Right lobe of liver (tissue), 6 donors: ENCODE measurements around the gene TREX2. TPM values are rescaled to one million over a fixed set of nuclear protein-coding genes. Genes with fewer than 3 reads are reported as not detected.

Experiments used
- ATAC-seq, 4 donors: fragments of 200-7000 bp; cut with Tn5 transposase; one replicate each; pipeline ENCODE4 v1.9.1; 2020; ENCODE audit warnings: mild to moderate bottlenecking in 4 of 4, moderate library complexity in 4 of 4
- DNase-seq, 3 donors: peaks; one replicate each; pipeline ENCODE4 v3.0.0-alpha.2; 2020
- H3K27ac ChIP-seq, 3 donors: fragments of 200-600 bp; one replicate each; pipeline ENCODE4 v1.8.0; 2022
- H3K27me3 ChIP-seq, 2 donors: fragments of 200-600 bp; one replicate each; pipeline ENCODE4 v1.8.0; 2022
- H3K36me3 ChIP-seq, 4 donors: fragments of 200-600 bp; sonication (generic) in 1 of 4; one replicate each; pipeline versions ENCODE4 v1.5.1 to v1.8.0; 2017 to 2022; ENCODE audit warnings: control low read depth in 1 of 4
- H3K4me1 ChIP-seq, 4 donors: fragments of 200-600 bp; sonication (generic) in 1 of 4; one replicate each; pipeline versions ENCODE4 v1.5.1 to v1.8.0; 2017 to 2022; ENCODE audit warnings: control low read depth in 1 of 4
- H3K4me3 ChIP-seq, 3 donors: fragments of 200-600 bp; one replicate each; pipeline ENCODE4 v1.8.0; 2022
- H3K9me3 ChIP-seq, 4 donors: fragments of 200-600 bp; sonication (generic) in 1 of 4; one replicate each; pipeline versions ENCODE4 v1.5.1 to v1.8.0; 2017 to 2022; ENCODE audit warnings: control low read depth in 1 of 4
- CTCF ChIP-seq, 4 donors: fragments of 200-600 bp in 3 of 4; fragments of 450-650 bp in 1 of 4; IDR thresholded peaks; one replicate each; pipeline versions ENCODE4 v1.5.1 to v1.8.0; 2016 to 2022; ENCODE audit warnings: antibody characterized with exemption in 4 of 4, mild to moderate bottlenecking in 2 of 4
- POLR2A ChIP-seq: fragments of 450-650 bp; IDR thresholded peaks from one replicate; pipeline ENCODE4 v1.6.1; 2017; ENCODE audit warnings: antibody characterized with exemption, mild to moderate bottlenecking
- WGBS: methylation state at CpG from one replicate; pipeline ENCODE4 v1.1.6; 2018; ENCODE audit warnings: low coverage, low lambda C conversion rate; ENCODE audit not compliant: insufficient coverage; ENCODE audit errors: missing lambda C conversion rate; 5-methylcytosine and 5-hydroxymethylcytosine counted together
- intact Hi-C, 2 donors: fragments of 100-400 bp; cut with DNase I; formaldehyde crosslinking; loops; one replicate each; pipeline versions ENCODE4 v1.11.2 to v1.14.1; 2022
- total RNA-seq, 6 experiments: library from RNA; depleted of rRNA in 2 of 6; stranded (reverse); fragments of >200 nt in 2 of 6; fragmentation: NEBNext Ultra II Directional in 3 of 6; extraction: Animal tissue kit (Norgen Biotek cat#: 25700) in 3 of 6; gene quantifications; one replicate each; pipeline versions ENCODE4 v1.1.0 to v1.2.4, GENCODE V29; 2016 to 2023
- donor health status: DM: no; HTN: yes; CAD: no.
- donor health status: DM: no; HTN: no; CAD: no.
- donor health status: DM: no; HTN: no; CAD: no.
- donor health status: DM: no; HTN: yes; CAD: no.
- donor health status: DM: no; HTN: yes; CAD: no.

Gene TREX2
- total RNA-seq, 6 experiments from 2014 or later, result 0.18 to 0.46 (median 0.23) TPM; not detected in 2

GRCh38 chrX:153470411-153471363 is 24.8 kb upstream of the TREX2 start, which contains the start of gene HAUS7:
TSS of gene HAUS7 (minus strand) at chrX:153470576. CDS start at chrX:153470557, 19 bp downstream.
- Histone ChIP-seq H3K27me3 (no peaks in the 10 kb centered on the region), H3K9me3 (no peaks in the 10 kb centered on the region), H3K36me3 (no peaks in the 10 kb centered on the region), H3K27ac (no peak within 1 kb of the TSS), H3K4me1 (no peaks in the 10 kb centered on the region), H3K4me3 (peak within 1 kb of the TSS; percentile 57 to 67 (median 65))
- 36% methylated on average over 22 of the region's 70 CpGs for WGBS
- DNase-seq (peak; percentile 88 to 91 (median 89)), ATAC-seq (peak; percentile 91 to 93 (median 92))
- intact Hi-C loops, result no loop called here
- TF ChIP-seq POLR2A, result peak; percentile 27
- TF ChIP-seq CTCF (IDR thresholded peaks at IDR 0.05), result peak; percentile 57 to 62 (median 58)

- ATAC-seq, result peak; percentile 9 to 32 (median 24)
- no peak for TF ChIP-seq CTCF (IDR thresholded peaks at IDR 0.05)
- no peak for TF ChIP-seq POLR2A
- peak overlapping the region; percentile 57 to 67 (median 65) for H3K4me3 ChIP-seq
These were observed 24.1 kb upstream of the TREX2 start for GRCh38 chrX:153469811-153470410.

DNA sequence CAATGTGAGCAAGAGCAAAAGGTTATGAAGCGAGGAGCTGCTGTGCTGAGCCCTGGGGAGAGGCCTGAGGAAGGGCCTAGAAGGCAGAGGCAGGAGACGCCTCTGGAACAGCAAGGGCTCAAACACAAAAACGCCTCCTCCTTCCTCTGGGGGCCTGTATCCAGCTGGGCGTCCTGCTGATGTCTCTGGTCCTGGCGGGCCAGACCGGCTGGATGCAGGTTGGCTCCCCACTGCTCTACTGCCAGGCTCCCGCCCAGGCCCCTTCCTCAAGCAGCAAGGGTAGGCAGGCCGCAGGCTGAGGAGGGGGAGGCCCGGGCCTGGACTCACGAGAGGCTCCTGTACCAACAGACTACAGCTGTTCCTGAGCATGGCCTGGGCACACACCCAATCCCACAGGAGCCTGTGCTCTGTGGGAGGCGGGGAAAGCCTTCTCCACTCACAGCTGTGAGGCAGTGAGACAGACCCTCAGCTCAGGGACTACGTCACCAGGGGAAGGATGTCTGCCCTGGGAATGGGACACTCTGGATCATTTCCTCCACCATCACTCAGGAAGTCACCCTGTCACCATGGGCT is 22.2 kb upstream of the TREX2 start:
- intact Hi-C loops, result no loop called here
- H3K36me3 ChIP-seq, result no peaks in the 10 kb centered on the region
- no peak overlapping the region for H3K4me3 ChIP-seq
- TF ChIP-seq CTCF (IDR thresholded peaks at IDR 0.05) (no peak), POLR2A (no peak)
- ATAC-seq, result no peak
- no peak overlapping the region for H3K27ac ChIP-seq
- H3K9me3 ChIP-seq, result no peaks in the 10 kb centered on the region
- no peak for DNase-seq
- H3K27me3 ChIP-seq, result no peaks in the 10 kb centered on the region
- H3K4me1 ChIP-seq, result no peaks in the 10 kb centered on the region
- WGBS, result 40% methylated on average over 1 of the region's 12 CpGs

More at GRCh38 chrX:153469811-153470410, 24.1 kb upstream of the TREX2 start:
- no peaks in the 10 kb centered on the region for H3K4me1 ChIP-seq
- H3K36me3 ChIP-seq, result no peaks in the 10 kb centered on the region
- no peak overlapping the region for H3K27ac ChIP-seq
- peak in 1 of 3 donors; percentile 47 for DNase-seq
- no peaks in the 10 kb centered on the region for H3K27me3 ChIP-seq
- H3K9me3 ChIP-seq, result no peaks in the 10 kb centered on the region
- 20% methylated on average over 6 of the region's 32 CpGs for WGBS
- intact Hi-C loops, result no loop called here

GRCh38 chrX:153465691-153466380 is 20.0 kb upstream of the TREX2 start:
- no peak overlapping the region for H3K4me3 ChIP-seq
- no peak overlapping the region for H3K27ac ChIP-seq
- H3K4me1 ChIP-seq, result no peaks in the 10 kb centered on the region
- no peak for DNase-seq
- 95% methylated on average over 4 of the region's 19 CpGs for WGBS
- intact Hi-C loops, result no loop called here
- no peaks in the 10 kb centered on the region for H3K36me3 ChIP-seq
- TF ChIP-seq POLR2A, result no peak
- TF ChIP-seq CTCF (IDR thresholded peaks at IDR 0.05), result no peak
- no peaks in the 10 kb centered on the region for H3K27me3 ChIP-seq
- ATAC-seq, result no peak
- no peaks in the 10 kb centered on the region for H3K9me3 ChIP-seq
